Aorta (tissue), 5 donors: ENCODE results near the gene ZNF771. TPM values are rescaled to one million over a fixed set of nuclear protein-coding genes. Genes with fewer than 3 reads are reported as not detected.
"Not testable (repeated sequence)": the region's sequence is repeated elsewhere in the genome, so short reads cannot be mapped to it uniquely, and the experiment has no call there.

Experiments used
- ATAC-seq: fragments of 200-7000 bp; cut with Tn5 transposase; one replicate; pipeline ENCODE4 v1.9.1; 2022; ENCODE audit warnings: moderate library complexity; ENCODE audit not compliant: low FRiP score
- DNase-seq, 2 donors: peaks; one replicate each; pipeline ENCODE4 v3.0.0-alpha.2; 2020
- H3K27ac ChIP-seq, 2 donors: one replicate each; pipeline ENCODE4 v1.5.1; 2013; ENCODE audit warnings: low read length in 2 of 2, mild to moderate bottlenecking in 2 of 2, moderate library complexity in 2 of 2, control low read depth in 1 of 2, inconsistent platforms in 1 of 2, low read depth in 1 of 2
- H3K27me3 ChIP-seq, 2 donors: one replicate each; pipeline ENCODE4 v1.6.1; 2013; ENCODE audit warnings: control low read depth in 1 of 2, low read length in 1 of 2, mild to moderate bottlenecking in 1 of 2, moderate library complexity in 1 of 2; ENCODE audit not compliant: insufficient read depth in 2 of 2, control insufficient read depth in 1 of 2
- H3K36me3 ChIP-seq, 2 donors: one replicate each; pipeline ENCODE4 v1.6.1; 2013; ENCODE audit warnings: control low read depth in 1 of 2, low read length in 1 of 2, mild to moderate bottlenecking in 1 of 2; ENCODE audit not compliant: insufficient read depth in 2 of 2, control insufficient read depth in 1 of 2
- H3K4me1 ChIP-seq, 2 donors: one replicate each; pipeline ENCODE4 v1.6.1; 2013; ENCODE audit warnings: low read length in 2 of 2, control low read depth in 1 of 2, mild to moderate bottlenecking in 1 of 2, moderate library complexity in 1 of 2; ENCODE audit not compliant: insufficient read depth in 2 of 2, control insufficient read depth in 1 of 2
- H3K4me3 ChIP-seq, 2 donors: one replicate each; pipeline ENCODE4 v1.5.1; 2013; ENCODE audit warnings: low read length in 2 of 2, control low read depth in 1 of 2, mild to moderate bottlenecking in 1 of 2
- H3K9me3 ChIP-seq: one replicate; pipeline ENCODE4 v1.6.1; 2013; ENCODE audit warnings: mild to moderate bottlenecking, low read length; ENCODE audit not compliant: control insufficient read depth
- WGBS, 2 donors: extraction: QIAGEN DNeasy Blood & Tissue Kit; methylation state at CpG; one replicate each; pipeline ENCODE4 v1.1.7; 2013; 5-methylcytosine and 5-hydroxymethylcytosine counted together
- intact Hi-C, 2 donors: fragments of 100-400 bp; cut with DNase I; formaldehyde crosslinking; loops; one replicate each; pipeline versions ENCODE4 v1.14.2 to v1.15.0; 2022
- polyA plus RNA-seq, 2 donors: library from polyadenylated mRNA; stranded (reverse); fragments of 200-250 nt; gene quantifications; one replicate each; pipeline ENCODE4 v1.2.3, GENCODE V29; 2013
- total RNA-seq, 2 donors: library from RNA; stranded (reverse); fragmentation: NEBNext Ultra II Directional; extraction: Animal tissue kit (Norgen Biotek cat#: 25700); gene quantifications; one replicate each; pipeline ENCODE4 v1.2.1, GENCODE V29; 2021
- donor health status: healthy with polysubstance abuse.
- donor health status: Bipolar disorder and iron deficiency.
- donor health status: DM: no; HTN: no; CAD: no.
- donor health status: DM: no; HTN: no; CAD: no.
- donor health status: DM: yes; HTN: yes; CAD: no.

ZNF771 gene
- total and polyA plus RNA-seq, 4 donors: 6.3 to 20.5 (median 9.4) TPM

GRCh38 chr16:30456302-30456701 is 48.9 kb downstream of the ZNF771 start:
- 77 to 87% methylated on average over 1 of the region's 1 CpG for WGBS, 2 donors
- H3K27me3 ChIP-seq: no peaks in the 10 kb centered on the region
- DNase-seq (no peak), ATAC-seq (no peak)
- no peak overlapping the region for H3K4me3 ChIP-seq
- intact Hi-C loops: no loop called here
- no peaks in the 10 kb centered on the region for H3K36me3 ChIP-seq
- no peaks in the 10 kb centered on the region for H3K9me3 ChIP-seq
- H3K27ac ChIP-seq: no peak overlapping the region
- H3K4me1 ChIP-seq: no peaks in the 10 kb centered on the region

DNA sequence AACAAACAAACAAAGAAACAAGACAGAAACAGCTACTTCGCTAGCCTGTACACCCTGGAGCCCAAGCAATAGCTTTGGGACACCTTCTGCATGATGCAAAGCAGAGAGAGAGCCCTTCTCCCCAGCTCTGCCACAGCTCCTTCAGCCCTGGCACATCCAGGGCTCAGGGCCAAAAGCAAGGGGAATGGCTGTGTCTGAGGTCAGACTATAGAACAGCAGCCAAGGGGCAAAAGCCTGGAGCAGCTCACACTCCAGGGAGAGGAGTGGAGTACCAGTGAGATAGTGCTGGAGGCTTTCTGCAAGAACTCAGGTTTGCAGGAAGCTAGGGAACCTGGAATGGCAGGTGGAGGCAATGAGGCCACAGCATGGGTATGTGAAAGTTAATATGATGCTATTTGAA is 49.9 kb downstream of the ZNF771 start:
- H3K4me1 ChIP-seq: no peaks in the 10 kb centered on the region
- WGBS, 2 donors: 93 to 94% methylated on average over 1 of the region's 1 CpG
- no peaks in the 10 kb centered on the region for H3K9me3 ChIP-seq
- no peaks in the 10 kb centered on the region for H3K27me3 ChIP-seq
- DNase-seq (no peak), ATAC-seq (no peak)
- H3K36me3 ChIP-seq: no peaks in the 10 kb centered on the region
- no peak overlapping the region for H3K27ac ChIP-seq
- intact Hi-C loops: no loop called here
- H3K4me3 ChIP-seq: no peak overlapping the region

DNA sequence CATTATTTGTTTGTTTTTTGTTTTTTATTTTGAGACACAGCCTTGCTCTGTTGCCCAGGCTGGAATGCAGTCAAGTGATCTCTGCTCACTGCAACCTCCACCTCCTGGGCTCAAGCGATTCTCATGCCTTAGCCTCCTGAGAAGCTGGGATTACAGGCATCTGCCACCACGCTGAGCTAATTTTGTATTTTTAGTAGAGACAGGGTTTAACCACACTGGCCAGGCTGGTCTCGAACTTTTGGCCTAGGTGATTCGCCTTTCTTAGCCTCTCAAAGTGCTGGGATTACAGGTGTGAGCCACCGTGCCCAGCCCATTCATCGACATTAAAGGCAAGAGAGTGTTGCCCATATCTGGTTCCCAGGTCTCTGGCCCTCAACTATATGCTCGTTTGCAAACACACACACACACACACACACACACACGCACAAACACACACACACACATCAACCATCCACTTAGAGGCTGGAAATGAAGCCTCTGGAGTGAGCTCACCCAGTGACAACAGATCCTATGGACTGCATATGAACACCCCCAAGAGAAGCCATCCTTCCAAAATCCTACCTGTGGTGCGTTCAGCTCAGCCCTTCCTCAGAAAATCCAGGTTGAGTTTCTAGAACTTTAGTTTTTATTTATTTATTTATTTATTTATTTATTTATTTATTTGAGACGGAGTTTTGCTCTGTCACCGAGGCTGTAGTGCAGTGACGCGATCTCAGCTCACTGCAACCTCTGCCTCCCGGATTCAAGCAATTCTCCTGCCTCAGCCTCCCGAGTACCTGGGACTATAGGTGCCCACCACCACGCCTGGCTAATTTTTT is 50.5 kb downstream of the ZNF771 start:
- WGBS, 2 donors: 93% methylated on average over 16 of the region's 16 CpGs

GRCh38 chr16:30458561-30459394 is 51.4 kb downstream of the ZNF771 start:
- H3K27ac ChIP-seq: no peak overlapping the region
- 77 to 83% methylated on average over 22 of the region's 22 CpGs for WGBS, 2 donors
- DNase-seq (peak; percentile 77 to 81), ATAC-seq (no peak)
- intact Hi-C loops: no loop called here
- no peaks in the 10 kb centered on the region for H3K4me1 ChIP-seq
- no peak overlapping the region for H3K4me3 ChIP-seq
- H3K27me3 ChIP-seq: no peaks in the 10 kb centered on the region
- H3K36me3 ChIP-seq: no peaks in the 10 kb centered on the region
- H3K9me3 ChIP-seq: no peaks in the 10 kb centered on the region

More for the DNA sequence above, 50.5 kb downstream of the ZNF771 start:
- no peak for DNase-seq
- Histone ChIP-seq H3K4me1 (no peaks in the 10 kb centered on the region), H3K27ac (no peak overlapping the region), H3K4me3 (no peak overlapping the region), H3K9me3 (no peaks in the 10 kb centered on the region), H3K27me3 (no peaks in the 10 kb centered on the region), H3K36me3 (no peaks in the 10 kb centered on the region)
- no peak for ATAC-seq
- intact Hi-C loops: no loop called here

DNA sequence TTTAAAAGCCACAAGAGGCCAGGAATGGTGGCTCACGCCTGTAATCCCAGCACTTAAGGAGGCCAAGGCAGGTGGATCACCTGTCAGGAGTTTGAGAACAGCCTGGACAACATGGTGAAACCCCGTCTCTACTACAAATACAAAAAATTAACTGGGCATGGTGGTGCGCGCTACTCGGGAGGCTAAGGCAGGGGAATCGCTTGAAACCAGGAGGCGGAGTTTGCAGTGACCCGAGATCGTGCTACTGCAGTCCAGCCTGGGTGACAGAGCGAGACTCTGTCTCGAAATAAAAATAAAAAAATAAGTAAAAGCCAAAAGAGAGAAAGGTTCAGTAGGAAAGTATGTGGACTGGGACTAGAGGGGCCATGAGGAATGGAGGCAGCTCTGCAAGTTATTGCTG is 52.0 kb downstream of the ZNF771 start:
- ATAC-seq (no peak), DNase-seq (no peak)
- Histone ChIP-seq H3K4me3 (no peak overlapping the region), H3K27me3 (no peaks in the 10 kb centered on the region), H3K9me3 (no peaks in the 10 kb centered on the region), H3K36me3 (no peaks in the 10 kb centered on the region), H3K4me1 (no peaks in the 10 kb centered on the region), H3K27ac (no peak overlapping the region)
- intact Hi-C loops: no loop called here
- 52 to 61% methylated on average over 11 of the region's 11 CpGs for WGBS, 2 donors

GRCh38 chr16:30461426-30461825 is 54.0 kb downstream of the ZNF771 start:
- DNase-seq, H3K27ac ChIP-seq, ATAC-seq, H3K4me1 ChIP-seq, intact Hi-C loops, H3K9me3 ChIP-seq, H3K27me3 ChIP-seq, H3K36me3 ChIP-seq, H3K4me3 ChIP-seq: not testable (repeated sequence)
- 85 to 89% methylated on average over 5 of the region's 5 CpGs for WGBS, 2 donors

DNA sequence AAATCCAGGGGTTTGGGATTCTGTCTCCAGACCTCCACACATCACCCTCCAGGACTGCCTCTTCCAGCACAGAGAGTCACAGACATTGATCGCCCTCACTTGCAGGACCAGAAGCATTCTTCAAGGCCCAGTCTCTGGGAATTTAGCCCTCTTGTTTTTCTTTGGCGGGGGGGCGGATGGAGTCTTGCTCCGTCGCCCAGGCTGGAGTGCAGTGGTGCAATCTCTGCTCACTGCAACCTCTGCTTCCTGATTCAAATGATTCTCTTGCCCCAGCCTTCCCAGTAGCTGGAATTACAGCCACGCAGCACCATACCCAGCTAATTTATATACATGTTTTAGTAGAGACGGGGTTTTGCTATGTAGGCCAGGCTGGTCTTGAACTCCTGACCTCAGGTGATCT is 56.7 kb downstream of the ZNF771 start:
- Histone ChIP-seq H3K36me3 (no peaks in the 10 kb centered on the region), H3K27ac (no peak overlapping the region), H3K9me3 (no peaks in the 10 kb centered on the region), H3K4me1 (no peaks in the 10 kb centered on the region), H3K4me3 (no peak overlapping the region), H3K27me3 (no peaks in the 10 kb centered on the region)
- whole genome bisulfite sequencing, 2 donors: 89% methylated on average over 7 of the region's 7 CpGs
- intact Hi-C loops: no loop called here
- ATAC-seq: no peak
- no peak for DNase-seq
